ENCODE results near the gene ME1.
"Not testable (repeated sequence)": the region's sequence is repeated elsewhere in the genome, so short reads cannot be mapped to it uniquely, and the experiment has no call there.

ME1 gene

DNA sequence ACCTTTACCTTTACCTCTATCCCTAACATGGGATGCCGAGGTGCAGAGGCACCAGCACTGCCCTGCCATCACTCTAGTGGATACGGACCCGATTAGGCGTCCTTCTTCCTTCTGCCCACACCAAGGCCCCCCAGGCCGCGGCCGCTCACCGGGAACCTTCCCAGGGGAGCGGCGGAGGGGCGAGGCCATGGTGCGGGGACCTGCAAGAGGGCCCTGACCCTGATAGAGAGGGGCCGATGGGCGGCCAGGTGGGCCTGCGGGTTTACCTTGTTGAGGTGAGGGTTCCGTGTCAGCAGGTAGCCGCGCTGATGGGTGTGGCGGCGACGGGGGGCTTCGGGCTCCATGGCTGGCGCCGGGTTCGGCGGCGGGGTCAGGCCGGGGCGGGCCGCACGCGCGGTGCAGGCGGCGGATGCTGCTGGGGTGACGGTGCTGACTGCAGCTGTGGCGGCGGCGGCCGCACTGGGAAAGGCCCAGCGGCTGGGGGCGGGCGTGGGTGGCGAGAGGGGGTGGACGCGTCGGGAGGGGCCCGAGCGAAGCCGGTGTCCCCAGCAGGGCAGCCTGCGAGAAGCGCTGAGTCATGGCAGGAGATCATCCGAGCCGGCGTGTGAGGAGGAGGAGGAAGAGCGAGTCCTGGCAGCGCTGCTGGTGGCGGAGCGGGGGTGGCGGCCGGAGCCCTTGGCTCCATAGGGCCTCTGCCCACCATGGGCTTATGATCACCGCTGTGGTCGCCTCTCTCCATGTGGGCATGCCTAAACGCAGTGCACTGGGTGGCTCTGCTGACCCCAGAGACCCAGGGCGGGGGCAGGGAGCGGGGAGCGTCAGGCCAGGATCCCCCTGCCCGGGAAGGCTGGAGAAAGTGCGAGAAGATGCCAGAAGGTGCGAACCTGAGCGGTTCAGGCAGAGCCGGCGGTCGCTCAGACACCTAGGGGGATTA is at the start of gene ME1:
Gene ME1 (minus strand): TSS at position 441 of the 934 bp plus-strand sequence. CDS start 97 bp downstream, at position 344.
- DNase-seq (ENCODE audit: insufficient read length, low spot score) (peak; percentile 89), FAIRE-seq (peak; percentile 84)

DNA sequence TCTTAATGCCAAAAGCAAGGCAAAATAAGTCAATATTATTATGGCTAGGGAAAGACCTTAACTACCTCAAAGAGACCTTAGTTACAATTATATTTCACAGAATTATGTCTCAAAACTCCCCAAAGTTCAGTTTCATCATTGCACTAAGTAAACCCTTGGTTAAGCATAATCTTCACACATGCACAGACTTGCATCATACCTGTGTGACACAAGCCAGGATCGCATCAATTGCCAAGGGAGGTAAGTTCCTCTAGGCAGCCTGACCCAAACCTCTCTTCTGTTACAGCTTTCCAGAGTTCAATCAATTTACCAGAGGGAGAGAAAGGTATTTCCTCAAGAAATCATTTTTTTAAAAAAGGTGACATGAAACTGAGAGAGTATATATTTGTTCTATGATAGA is 49.6 kb upstream of the ME1 start:
- FAIRE-seq (no peak), DNase-seq (ENCODE audit: insufficient read length, low spot score) (no peak)
- TF ChIP-seq POLR2A (IDR thresholded peaks at IDR 0.05; ENCODE audit: low read depth, low read length): no peak

More for the DNA sequence above, at the start of gene ME1:
- TF ChIP-seq POLR2A (IDR thresholded peaks at IDR 0.05; ENCODE audit: low read depth, low read length): peak; percentile 71

DNA sequence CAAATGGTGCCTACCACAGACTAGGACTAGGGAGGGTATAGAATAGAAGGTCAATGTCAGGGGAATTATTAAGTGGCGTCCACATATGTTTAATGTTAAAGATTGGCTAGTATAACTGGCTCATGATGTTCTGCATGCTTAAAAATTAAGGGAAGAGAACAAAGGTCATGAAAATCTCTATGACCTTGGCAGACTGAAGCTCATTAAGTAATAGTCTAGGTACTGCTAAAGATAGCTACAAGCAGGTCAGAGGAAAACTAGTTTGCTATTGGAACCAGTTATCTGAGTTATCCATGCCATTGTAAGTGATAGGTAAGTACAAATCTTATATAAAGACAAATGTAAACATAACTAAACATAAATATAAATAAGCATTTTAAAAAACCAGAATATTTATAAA is 48.5 kb upstream of the ME1 start:
- no peak for DNase-seq (ENCODE audit: insufficient read length, low spot score)
- no peak for TF ChIP-seq POLR2A (IDR thresholded peaks at IDR 0.05; ENCODE audit: low read depth, low read length)
- FAIRE-seq: no peak

DNA sequence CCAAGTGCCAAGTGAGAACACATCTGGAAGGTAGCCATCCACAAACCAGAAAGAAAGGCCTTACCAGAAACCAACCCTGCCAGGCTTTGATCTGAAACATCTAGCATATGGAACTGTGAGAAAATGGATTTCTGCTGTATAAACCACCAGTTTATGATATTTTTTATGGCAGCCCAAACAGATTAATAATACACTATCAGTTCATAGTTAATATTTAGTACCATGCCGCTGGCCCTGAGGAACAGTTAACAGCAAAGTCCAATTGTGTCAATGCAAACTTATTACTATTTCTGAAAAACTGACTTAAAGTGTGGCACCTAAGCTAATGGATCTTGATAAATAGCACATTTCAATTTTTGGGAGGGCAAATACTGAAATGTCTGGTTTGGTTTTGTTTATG is 46.1 kb upstream of the ME1 start:
- DNase-seq (ENCODE audit: insufficient read length, low spot score) (no peak), FAIRE-seq (no peak)
- TF ChIP-seq POLR2A (IDR thresholded peaks at IDR 0.05; ENCODE audit: low read depth, low read length): no peak

DNA sequence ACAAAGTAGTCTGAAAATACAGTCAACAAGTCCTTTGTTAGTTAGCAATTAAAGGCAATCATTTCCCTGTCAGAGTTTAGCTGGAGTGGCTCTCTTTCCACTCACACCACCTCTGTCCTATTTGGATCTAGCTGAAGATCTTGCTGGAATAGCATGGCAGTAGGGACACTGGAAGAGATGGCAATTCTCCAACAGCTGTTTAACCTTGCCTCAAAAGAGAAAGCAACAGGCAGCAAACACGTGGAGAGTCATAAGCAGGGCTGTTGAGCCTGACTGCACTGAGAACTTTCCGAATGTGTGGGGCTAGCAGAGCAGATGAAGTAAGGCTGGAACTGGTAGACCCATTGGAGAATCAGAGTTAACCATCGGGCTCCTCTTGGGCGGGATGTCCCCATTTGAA is 43.5 kb upstream of the ME1 start:
- FAIRE-seq (no peak), DNase-seq (ENCODE audit: insufficient read length, low spot score) (no peak)
- no peak for TF ChIP-seq POLR2A (IDR thresholded peaks at IDR 0.05; ENCODE audit: low read depth, low read length)

DNA sequence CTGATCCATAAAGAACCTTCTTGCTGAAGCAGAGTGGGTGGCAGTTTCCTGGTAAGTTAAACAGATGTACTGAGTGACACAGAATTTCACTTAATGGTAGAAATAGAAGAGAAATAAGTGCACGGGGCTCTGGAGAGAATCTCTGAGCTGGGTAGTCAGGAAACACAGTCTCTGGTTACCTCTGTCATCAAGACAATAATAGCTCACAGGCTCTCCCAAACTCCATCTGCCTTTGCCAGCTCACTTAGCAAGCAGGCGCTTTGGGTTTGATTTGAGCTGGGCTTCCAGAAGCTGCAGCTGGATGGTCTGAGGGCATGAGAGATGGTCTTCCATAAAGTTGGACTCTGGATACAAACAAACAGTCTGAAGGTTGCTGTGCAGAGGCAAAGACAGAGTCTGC is 41.9 kb upstream of the ME1 start:
- TF ChIP-seq POLR2A (IDR thresholded peaks at IDR 0.05; ENCODE audit: low read depth, low read length): no peak
- FAIRE-seq: no peak
- no peak for DNase-seq (ENCODE audit: insufficient read length, low spot score)

DNA sequence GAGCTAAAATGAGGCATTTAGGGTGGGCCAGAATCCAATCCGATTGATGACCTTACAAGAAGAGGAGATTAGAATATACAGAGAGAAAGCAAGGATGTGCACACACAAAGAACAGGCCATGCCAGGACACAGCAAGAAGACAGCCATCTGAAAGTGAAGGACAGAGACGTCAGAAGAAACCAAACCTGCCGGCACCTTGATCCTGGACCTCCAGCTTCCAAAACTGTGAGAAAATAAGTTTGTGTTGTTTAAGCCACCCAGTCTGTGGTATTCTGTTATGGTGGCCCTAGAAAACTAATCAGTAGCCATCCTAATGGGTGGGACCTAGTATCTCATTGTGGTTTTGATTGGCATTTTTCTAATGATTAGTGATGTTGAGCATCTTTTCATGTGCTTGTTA is 39.7 kb upstream of the ME1 start:
- DNase-seq (ENCODE audit: insufficient read length, low spot score) (no peak), FAIRE-seq (no peak)
- no peak for TF ChIP-seq POLR2A (IDR thresholded peaks at IDR 0.05; ENCODE audit: low read depth, low read length)

DNA sequence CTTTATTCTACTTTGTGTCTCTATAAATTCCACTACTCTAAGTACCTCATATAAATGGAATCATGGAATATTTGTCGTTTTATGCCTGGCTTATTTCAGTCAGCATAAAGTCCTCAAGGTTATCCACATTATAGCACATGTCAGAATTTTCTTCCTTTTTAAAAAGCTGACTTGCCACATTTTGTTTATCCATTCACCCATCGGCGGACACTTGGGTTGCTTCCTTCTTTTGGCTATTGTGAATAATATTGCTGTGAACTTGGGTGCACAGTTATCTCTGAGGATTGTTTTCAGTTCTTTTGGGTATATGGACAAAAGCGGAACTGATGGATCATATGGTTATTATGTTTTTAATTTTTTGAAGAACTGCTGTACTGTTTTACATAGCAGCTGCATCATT is 39.1 kb upstream of the ME1 start:
- no peak for TF ChIP-seq POLR2A (IDR thresholded peaks at IDR 0.05; ENCODE audit: low read depth, low read length)
- FAIRE-seq (no peak), DNase-seq (ENCODE audit: insufficient read length, low spot score) (no peak)

DNA sequence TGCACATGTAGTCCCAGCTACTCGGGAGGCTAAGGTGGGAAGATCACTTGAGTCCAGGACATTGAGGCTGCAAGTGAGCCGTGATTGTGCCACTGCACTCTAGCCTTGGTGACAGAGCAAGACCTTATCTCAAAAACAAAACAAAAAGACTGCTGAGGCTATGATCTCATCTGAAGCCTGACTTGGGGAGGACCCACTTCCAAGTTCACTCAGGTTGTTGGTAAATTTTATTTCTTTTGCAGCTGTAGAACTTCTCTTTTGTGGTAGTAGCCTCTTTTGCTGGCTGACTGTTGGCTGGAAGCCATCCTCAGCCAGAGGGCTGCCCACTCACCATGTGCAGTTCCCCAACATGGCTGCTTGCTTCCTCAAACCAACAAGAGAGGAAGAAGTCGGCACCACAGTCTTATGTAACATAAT is 36.8 kb upstream of the ME1 start:
- FAIRE-seq (no peak), DNase-seq (ENCODE audit: insufficient read length, low spot score) (no peak)
- no peak for TF ChIP-seq POLR2A (IDR thresholded peaks at IDR 0.05; ENCODE audit: low read depth, low read length)

DNA sequence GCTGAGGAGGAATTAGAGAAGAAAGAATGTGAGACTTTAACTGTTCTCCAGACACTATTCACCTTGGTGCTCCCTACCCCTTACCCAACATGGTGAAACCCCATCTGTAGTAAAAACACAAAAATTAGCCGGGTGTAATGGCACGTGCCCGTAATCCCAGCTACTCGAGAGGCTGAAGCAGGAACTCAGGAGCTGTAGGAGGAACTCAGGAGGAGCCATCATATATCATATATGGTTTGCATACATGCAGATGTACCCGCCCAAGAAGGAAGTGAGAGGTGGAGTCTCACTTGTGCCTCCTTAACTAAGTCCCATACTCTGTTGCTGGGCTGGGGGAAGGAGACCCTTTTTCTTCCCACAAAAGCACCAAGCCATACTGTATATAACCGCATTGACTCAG is 35.5 kb upstream of the ME1 start:
- no peak for DNase-seq (ENCODE audit: insufficient read length, low spot score)
- TF ChIP-seq POLR2A (IDR thresholded peaks at IDR 0.05; ENCODE audit: low read depth, low read length): no peak
- FAIRE-seq: no peak

DNA sequence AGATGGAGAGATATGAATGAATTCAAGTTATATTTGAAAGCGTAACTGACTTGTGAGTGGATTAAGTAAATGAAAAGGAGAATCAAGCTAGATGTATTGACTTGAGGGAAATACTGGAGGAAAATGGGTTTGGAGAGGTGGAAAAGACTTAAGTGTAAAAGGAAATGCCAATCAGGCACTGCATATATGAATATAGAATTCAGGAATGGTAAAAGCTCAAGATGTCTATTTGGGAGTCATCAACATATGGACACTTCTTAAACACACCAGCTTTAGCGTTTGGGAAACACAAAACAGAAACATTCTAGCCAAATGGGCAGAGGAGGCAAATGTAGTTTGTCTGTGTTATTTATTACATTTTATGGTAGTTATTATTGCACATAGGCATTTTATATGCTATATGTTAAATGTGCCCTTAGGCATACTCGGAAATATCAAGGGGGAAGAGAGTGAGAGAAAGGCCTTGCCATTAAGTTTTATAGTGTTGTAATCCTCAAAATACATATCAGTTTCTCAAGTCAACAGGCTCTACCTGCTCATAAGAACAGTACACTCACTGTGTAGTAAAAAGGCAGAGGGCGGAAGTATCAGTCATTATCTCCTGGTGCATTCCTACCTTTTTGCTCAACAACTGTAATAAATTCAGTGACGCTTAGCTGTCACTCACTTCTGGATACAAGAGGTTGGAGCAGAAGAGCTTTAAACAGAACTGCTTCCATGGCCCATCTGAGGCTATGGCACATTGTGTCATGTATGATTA is 33.7 kb upstream of the ME1 start:
- no peak for DNase-seq (ENCODE audit: insufficient read length, low spot score)
- no peak for TF ChIP-seq POLR2A (IDR thresholded peaks at IDR 0.05; ENCODE audit: low read depth, low read length)
- no peak for FAIRE-seq

DNA sequence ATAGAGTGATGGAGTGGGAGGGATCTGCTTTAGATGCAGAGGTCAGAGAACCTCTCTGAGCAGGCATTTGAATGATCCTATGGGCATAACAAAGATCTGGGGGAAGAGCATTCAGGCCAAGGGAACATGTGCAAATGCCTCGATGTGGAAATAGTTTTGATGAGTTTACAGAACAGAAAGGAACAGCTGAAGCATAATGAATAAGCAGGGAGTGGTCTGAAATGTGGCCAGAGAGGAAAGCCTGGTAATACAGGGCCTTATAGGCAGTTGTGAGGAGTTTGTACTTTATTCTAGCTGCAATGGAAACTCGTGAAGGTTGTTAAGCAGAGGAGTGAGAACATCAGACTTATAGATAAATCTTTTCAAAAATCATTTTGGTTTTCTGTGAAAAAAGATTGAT is 33.0 kb upstream of the ME1 start:
- no peak for DNase-seq (ENCODE audit: insufficient read length, low spot score)
- FAIRE-seq: no peak
- TF ChIP-seq POLR2A (IDR thresholded peaks at IDR 0.05; ENCODE audit: low read depth, low read length): no peak

DNA sequence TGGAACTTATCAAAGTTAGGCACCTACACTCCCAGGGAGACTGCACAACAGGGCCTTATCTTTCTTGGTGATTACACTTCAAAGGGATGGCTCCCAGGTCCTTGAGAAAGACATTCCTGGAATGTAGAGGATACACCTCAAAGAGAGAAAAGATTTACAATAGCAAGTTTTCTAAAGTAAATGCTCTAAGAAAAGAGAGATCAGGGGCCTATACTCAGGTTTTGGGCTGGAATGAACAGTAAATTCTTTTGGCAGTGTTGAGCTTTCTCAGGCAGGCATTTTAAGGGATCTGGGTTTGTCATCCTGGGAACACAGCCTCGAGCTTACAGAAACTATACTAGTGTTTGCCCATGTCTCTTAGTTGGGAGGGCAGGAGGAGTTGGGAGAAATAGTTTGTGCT is 31.7 kb upstream of the ME1 start:
- FAIRE-seq (no peak), DNase-seq (ENCODE audit: insufficient read length, low spot score) (no peak)
- TF ChIP-seq POLR2A (IDR thresholded peaks at IDR 0.05; ENCODE audit: low read depth, low read length): no peak

DNA sequence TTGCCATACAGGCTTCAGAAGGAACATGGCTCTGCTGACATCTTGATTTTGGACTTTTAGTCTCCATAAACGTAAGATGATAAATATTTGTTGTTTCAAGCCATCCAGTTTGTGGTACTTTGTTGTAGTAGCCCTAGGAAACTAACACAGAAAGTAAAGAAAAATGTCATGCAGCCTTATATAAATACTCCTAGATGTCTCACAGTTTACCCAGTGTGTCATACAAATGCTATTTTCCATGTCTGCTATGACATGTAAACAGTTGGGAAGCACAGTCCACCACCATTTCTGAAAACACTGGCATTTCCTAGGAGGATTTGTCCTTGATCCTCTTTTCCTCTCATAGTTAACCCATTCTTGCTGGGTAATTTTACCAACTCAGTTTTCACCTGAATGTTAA is 30.6 kb upstream of the ME1 start:
- DNase-seq (ENCODE audit: insufficient read length, low spot score) (no peak), FAIRE-seq (no peak)
- TF ChIP-seq POLR2A (IDR thresholded peaks at IDR 0.05; ENCODE audit: low read depth, low read length): no peak

DNA sequence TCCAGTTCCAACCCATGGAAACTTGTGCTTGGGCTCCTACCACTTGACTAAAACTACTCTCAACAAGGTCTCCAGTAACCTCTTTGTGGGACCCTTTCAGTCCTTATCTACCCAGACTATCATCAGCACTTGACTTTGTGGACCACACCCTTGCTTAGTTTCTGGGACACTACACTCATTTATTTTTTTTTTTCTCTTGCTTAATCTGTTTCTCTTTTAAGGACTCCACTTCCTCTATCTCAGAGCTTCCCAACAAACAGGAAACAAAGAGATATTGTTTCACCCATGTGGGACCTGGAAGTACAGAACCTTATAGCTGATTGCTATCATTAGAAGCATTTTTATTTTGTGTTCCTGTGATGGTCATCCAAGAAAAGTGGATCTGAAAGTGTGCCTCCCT is 28.8 kb upstream of the ME1 start:
- no peak for TF ChIP-seq POLR2A (IDR thresholded peaks at IDR 0.05; ENCODE audit: low read depth, low read length)
- DNase-seq (ENCODE audit: insufficient read length, low spot score): no peak
- FAIRE-seq: no peak

DNA sequence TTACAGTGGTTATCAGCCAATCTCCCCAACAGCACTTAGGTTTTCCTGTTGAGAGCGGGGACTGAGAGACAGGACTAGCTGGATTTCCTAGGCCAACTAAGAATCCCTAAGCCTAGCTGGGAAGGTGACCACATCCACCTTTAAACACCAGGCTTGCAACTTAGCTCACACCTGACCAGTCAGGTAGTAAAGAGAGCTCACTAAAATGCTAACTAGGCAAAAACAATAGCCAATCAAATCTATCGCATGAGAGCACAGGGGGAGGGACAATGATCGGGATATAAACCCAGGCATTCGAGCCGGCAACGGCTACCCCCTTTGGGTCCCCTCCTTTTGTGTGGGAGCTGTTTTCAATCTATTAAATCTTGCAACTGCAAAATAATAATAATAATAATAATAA is 19.2 kb upstream of the ME1 start:
- not testable (repeated sequence) for FAIRE-seq; DNase-seq (ENCODE audit: insufficient read length, low spot score)

DNA sequence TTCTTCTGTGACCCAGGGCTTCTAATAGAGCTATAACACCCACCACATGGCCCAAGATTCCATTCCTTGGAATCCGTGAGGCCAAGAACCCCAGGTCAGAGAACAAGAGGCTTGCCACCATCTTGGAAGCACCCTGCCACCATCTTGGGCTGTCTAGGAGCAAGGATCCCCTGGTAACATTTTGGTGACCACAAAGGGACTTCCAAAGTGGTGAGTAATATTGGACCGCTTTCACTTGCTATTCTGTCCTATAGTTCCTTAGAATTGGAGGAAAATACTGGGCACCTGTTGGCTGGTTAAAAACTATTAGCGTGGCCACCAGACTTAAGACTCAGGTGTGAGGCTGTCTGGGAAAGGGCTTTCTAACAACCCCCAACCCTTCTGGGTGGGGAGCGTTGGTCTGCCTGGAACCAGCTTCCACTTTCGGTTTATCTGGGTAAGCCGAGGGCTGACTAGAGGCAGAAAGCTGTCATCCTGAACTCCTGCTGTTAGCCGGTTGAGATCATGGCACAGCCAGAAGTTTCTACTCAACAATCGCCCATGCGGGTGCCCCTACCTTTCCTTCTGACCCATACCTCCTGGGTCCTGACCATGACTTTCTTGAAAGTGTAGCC is 13.3 kb upstream of the ME1 start:
- DNase-seq (ENCODE audit: insufficient read length, low spot score); FAIRE-seq: not testable (repeated sequence)
